ENCODE results near the gene TAS1R3. TPM values are rescaled to one million over a fixed set of nuclear protein-coding genes. Genes with fewer than 3 reads are reported as not detected.

The TAS1R3 gene
- total RNA-seq (2022; extraction: Qiagen RNA extraction; ENCODE audit: low read depth), result 0.08 to 0.19 TPM (median 0.16 TPM) in 5 replicates

GRCh38 chr1:1331068-1331965 is at the start of gene TAS1R3:
TAS1R3 (plus strand) TSS chr1:1331280; CDS start chr1:1331346, 66 bp downstream.

DNA sequence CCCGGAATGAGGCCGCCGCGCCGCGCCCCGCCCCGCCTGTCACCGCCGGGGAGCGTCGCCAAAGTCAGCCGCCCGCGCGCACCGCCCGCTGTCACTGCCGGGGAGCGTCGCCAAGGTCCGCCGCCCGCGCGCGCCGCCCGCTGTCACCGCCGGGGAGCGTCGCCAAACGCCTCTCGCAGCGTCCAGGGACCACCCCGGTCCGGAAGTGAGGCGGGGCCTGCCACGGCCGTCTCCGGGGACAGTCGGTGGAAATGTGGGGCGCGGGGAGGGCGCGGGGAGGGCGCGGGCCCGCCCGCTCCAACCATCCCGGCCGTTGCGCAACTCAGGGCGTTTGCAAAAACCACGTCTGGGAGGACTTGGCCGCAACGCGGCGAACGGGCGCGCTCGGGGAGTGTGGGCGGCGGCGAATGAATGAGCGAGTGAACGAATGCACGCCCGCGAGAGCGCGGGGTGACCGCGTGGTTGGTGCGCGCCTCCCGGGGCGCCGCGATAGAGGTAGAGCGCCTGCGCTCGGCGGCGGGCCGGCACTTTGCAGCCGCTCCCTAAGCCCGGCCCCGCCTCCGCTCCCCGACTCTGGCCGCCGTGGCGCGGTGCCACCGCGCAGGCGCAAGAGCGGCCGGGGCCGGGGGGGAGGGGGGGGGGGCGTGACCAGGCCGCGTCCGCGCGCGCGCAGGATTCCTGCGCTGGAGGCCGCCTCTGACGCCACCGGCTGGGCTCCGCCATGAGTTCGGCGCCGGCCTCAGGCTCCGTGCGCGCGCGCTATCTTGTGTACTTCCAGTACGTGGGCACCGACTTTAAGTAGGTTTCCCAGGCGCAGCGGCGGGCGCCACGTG is 22.9 kb upstream of the TAS1R3 start, which contains the start of the genes ACAP3 and PUSL1:
Gene ACAP3, minus strand, starts transcription at position 8 of the 833 bp plus-strand sequence. CDS start 115 bp downstream, outside the sequence.
Gene PUSL1, plus strand, starts transcription at position 675 of the 833 bp plus-strand sequence. Its CDS starts 47 bp downstream, at position 722.

GRCh38 chr1:1324524-1325287 is 6.4 kb upstream of the TAS1R3 start, which contains the start of the genes CPTP and INTS11:
CPTP (plus strand) TSS chr1:1324802; CDS start chr1:1326911, 2,109 bp downstream.
INTS11 (minus strand) TSS chr1:1324660; CDS start chr1:1324608, 52 bp downstream.

GRCh38 chr1:1349256-1350012 is 18.4 kb downstream of the TAS1R3 start, which contains the start of gene DVL1:
DVL1 (minus strand) TSS chr1:1349418; CDS start chr1:1349065, 353 bp downstream.

DNA sequence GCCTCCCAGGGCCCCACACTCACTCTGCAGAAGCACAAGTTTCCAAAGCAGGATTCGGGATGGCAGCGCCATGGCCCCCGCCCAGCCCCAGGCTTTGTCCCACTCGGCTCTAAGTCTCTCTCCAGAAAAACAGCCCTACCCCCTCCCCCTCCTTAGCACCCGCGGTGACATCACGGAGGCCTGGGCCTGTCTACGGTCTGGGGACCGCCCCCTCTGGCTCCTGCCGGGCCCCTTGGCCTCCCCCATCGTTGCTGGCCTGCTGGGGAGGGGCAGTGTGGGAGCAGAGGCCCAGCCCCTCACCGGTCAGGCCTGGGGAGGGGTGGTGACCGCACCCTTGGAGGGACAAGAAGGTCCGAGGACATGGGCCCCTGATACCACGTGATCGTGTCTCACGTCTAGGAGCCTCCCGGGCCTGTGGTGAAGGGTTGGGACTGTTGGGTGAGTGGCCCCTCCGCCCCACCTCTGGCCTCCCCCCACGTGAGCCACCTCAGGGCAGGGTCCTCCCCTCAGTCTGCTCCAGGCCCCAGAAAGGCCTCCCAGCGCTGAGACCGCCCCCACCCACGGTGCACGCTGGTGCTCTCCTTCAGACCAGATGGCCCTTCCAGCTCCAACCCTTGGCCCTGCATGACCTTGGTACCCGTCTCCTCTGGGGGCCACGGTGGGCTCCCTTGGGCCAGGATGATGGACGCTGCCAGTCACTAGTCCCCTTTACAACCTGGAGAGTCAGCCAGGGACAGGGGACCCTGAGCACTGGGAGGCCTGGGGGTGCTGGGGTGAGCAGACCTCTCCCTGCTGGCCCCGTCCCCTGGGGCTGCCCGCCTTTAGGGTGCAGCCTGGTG is 27.6 kb downstream of the TAS1R3 start, which contains the start of gene MXRA8:
Gene MXRA8, minus strand, starts transcription at position 123 of the 839 bp plus-strand sequence. Its CDS starts 51 bp downstream, at position 72.

GRCh38 chr1:1374929-1375662 is 44.0 kb downstream of the TAS1R3 start, which contains the start of gene AURKAIP1:
AURKAIP1 (minus strand) TSS chr1:1375207; CDS start chr1:1374756, 451 bp downstream.

Other genes with a start within 250 kb of the TAS1R3 start
- 9.8 to 14.4 TPM (median 13.9 TPM) in 5 replicates for gene C1orf159, start 215.2 kb upstream of the TAS1R3 start, total RNA-seq (2022; extraction: Qiagen RNA extraction; ENCODE audit: low read depth)
- gene TTLL10, start 157.4 kb upstream of the TAS1R3 start, total RNA-seq (2022; extraction: Qiagen RNA extraction; ENCODE audit: low read depth), result not detected in 5 replicates
- 0.14 to 0.19 TPM in 2 of 5 replicates, not detected in the others for gene TNFRSF18, start 124.7 kb upstream of the TAS1R3 start, total RNA-seq (2022; extraction: Qiagen RNA extraction; ENCODE audit: low read depth)
- 0.12 to 0.22 TPM in 2 of 5 replicates, not detected in the others for gene TNFRSF4, start 117.1 kb upstream of the TAS1R3 start, total RNA-seq (2022; extraction: Qiagen RNA extraction; ENCODE audit: low read depth)
- 108 to 134 TPM (median 126 TPM) in 5 replicates for gene SDF4, start 99.3 kb upstream of the TAS1R3 start, total RNA-seq (2022; extraction: Qiagen RNA extraction; ENCODE audit: low read depth)
- 11.1 to 18.4 TPM (median 17.7 TPM) in 5 replicates for gene B3GALT6, start 99.0 kb upstream of the TAS1R3 start, total RNA-seq (2022; extraction: Qiagen RNA extraction; ENCODE audit: low read depth)
- 0.98 to 1.7 TPM (median 1.6 TPM) in 5 replicates for gene C1QTNF12, start 84.6 kb upstream of the TAS1R3 start, total RNA-seq (2022; extraction: Qiagen RNA extraction; ENCODE audit: low read depth)
- gene UBE2J2, start 57.4 kb upstream of the TAS1R3 start, total RNA-seq (2022; extraction: Qiagen RNA extraction; ENCODE audit: low read depth), result 38.9 to 49.3 TPM (median 46.2 TPM) in 5 replicates
- gene SCNN1D, start 50.8 kb upstream of the TAS1R3 start, total RNA-seq (2022; extraction: Qiagen RNA extraction; ENCODE audit: low read depth), result 0.77 to 2.1 TPM (median 1.1 TPM) in 5 replicates
- 11.4 to 15.4 TPM (median 14.5 TPM) in 5 replicates for gene ACAP3, start 23.4 kb upstream of the TAS1R3 start, total RNA-seq (2022; extraction: Qiagen RNA extraction; ENCODE audit: low read depth)
- 17.2 to 24.7 TPM (median 23.5 TPM) in 5 replicates for gene PUSL1, start 22.7 kb upstream of the TAS1R3 start, total RNA-seq (2022; extraction: Qiagen RNA extraction; ENCODE audit: low read depth)
- gene INTS11, start 6.6 kb upstream of the TAS1R3 start, total RNA-seq (2022; extraction: Qiagen RNA extraction; ENCODE audit: low read depth), result 45.2 to 58.3 TPM (median 56.8 TPM) in 5 replicates
- gene CPTP, start 6.5 kb upstream of the TAS1R3 start, total RNA-seq (2022; extraction: Qiagen RNA extraction; ENCODE audit: low read depth), result 15.6 to 23.7 TPM (median 21.0 TPM) in 5 replicates
- gene DVL1, start 18.1 kb downstream of the TAS1R3 start, total RNA-seq (2022; extraction: Qiagen RNA extraction; ENCODE audit: low read depth), result 51.2 to 74.2 TPM (median 71.4 TPM) in 5 replicates
- 0.11 to 0.62 TPM (median 0.56 TPM) in 4 of 5 replicates, not detected in the other for gene MXRA8, start 27.3 kb downstream of the TAS1R3 start, total RNA-seq (2022; extraction: Qiagen RNA extraction; ENCODE audit: low read depth)
- gene AURKAIP1, start 43.9 kb downstream of the TAS1R3 start, total RNA-seq (2022; extraction: Qiagen RNA extraction; ENCODE audit: low read depth), result 110 to 188 TPM (median 169 TPM) in 5 replicates
- gene CCNL2, start 68.1 kb downstream of the TAS1R3 start, total RNA-seq (2022; extraction: Qiagen RNA extraction; ENCODE audit: low read depth), result 43.5 to 57.6 TPM (median 53.1 TPM) in 5 replicates
- 128 to 156 TPM (median 134 TPM) in 5 replicates for gene MRPL20, start 76.0 kb downstream of the TAS1R3 start, total RNA-seq (2022; extraction: Qiagen RNA extraction; ENCODE audit: low read depth)
- 0.06 TPM in 1 of 5 replicates, not detected in the others for gene ANKRD65, start 90.0 kb downstream of the TAS1R3 start, total RNA-seq (2022; extraction: Qiagen RNA extraction; ENCODE audit: low read depth)
- 4.4 to 16.3 TPM (median 14.5 TPM) in 5 replicates for gene VWA1, start 104.4 kb downstream of the TAS1R3 start, total RNA-seq (2022; extraction: Qiagen RNA extraction; ENCODE audit: low read depth)
- not detected in 5 replicates for gene ATAD3C, start 118.4 kb downstream of the TAS1R3 start, total RNA-seq (2022; extraction: Qiagen RNA extraction; ENCODE audit: low read depth)
- 1.4 to 3.9 TPM (median 2.9 TPM) in 5 replicates for gene ATAD3B, start 140.5 kb downstream of the TAS1R3 start, total RNA-seq (2022; extraction: Qiagen RNA extraction; ENCODE audit: low read depth)
- 28.5 to 39.6 TPM (median 37.7 TPM) in 5 replicates for gene ATAD3A, start 180.9 kb downstream of the TAS1R3 start, total RNA-seq (2022; extraction: Qiagen RNA extraction; ENCODE audit: low read depth)
- 0.39 to 0.81 TPM (median 0.44 TPM) in 4 of 5 replicates, not detected in the other for gene TMEM240, start 209.3 kb downstream of the TAS1R3 start, total RNA-seq (2022; extraction: Qiagen RNA extraction; ENCODE audit: low read depth)
- gene SSU72, start 243.6 kb downstream of the TAS1R3 start, total RNA-seq (2022; extraction: Qiagen RNA extraction; ENCODE audit: low read depth), result 84.7 to 113 TPM (median 104 TPM) in 5 replicates

Measured in A549 treated with GW870086 at 1 μM for 4 hours (cell line).